SU-DHL-6 (cell line): ENCODE measurements around the gene TPBGL.

Experiments
- H2AFZ ChIP-seq: fragments of 200-600 bp; sonication (generic); 2 replicates; pipeline ENCODE4 v1.6.1; 2014; ENCODE audit warnings: low read depth, mild to moderate bottlenecking, moderate library complexity, mixed read lengths, antibody characterized with exemption, low read length; ENCODE audit not compliant: severe bottlenecking
- H3F3A ChIP-seq: fragments of 200-600 bp; shearing (Covaris generic); 2 replicates; pipeline ENCODE4 v1.6.0; 2016; ENCODE audit warnings: antibody characterized with exemption, mild to moderate bottlenecking; ENCODE audit not compliant: insufficient read depth
- H3K27ac ChIP-seq: fragments of 200-600 bp; sonication (generic); 2 replicates; pipeline ENCODE4 v1.5.1; 2016; ENCODE audit warnings: low read depth, mild to moderate bottlenecking, low read length, moderate library complexity, mixed read lengths
- H3K27me3 ChIP-seq: fragments of 200-600 bp; sonication (generic), shearing (Covaris generic); 2 replicates; pipeline ENCODE4 v1.6.0; 2014; ENCODE audit warnings: mild to moderate bottlenecking, low read length
- H3K36me3 ChIP-seq: fragments of 200-600 bp; sonication (generic); 2 replicates; pipeline ENCODE4 v1.6.1; 2014; ENCODE audit warnings: mild to moderate bottlenecking, low read length, mixed read lengths
- H3K4me2 ChIP-seq: fragments of 300-600, 200-600 bp; shearing (Covaris generic), sonication (generic); 2 replicates; pipeline ENCODE4 v1.6.0; 2014; ENCODE audit warnings: low read length, low read depth, mild to moderate bottlenecking; ENCODE audit not compliant: poor library complexity, severe bottlenecking
- H3K4me3 ChIP-seq: fragments of 200-600 bp; sonication (generic); 2 replicates; pipeline ENCODE4 v1.5.1; 2014; ENCODE audit warnings: antibody characterized with exemption, low read length, mild to moderate bottlenecking, mixed read lengths; ENCODE audit not compliant: insufficient read depth, poor library complexity, severe bottlenecking
- H3K79me2 ChIP-seq: fragments of 200-600 bp; sonication (generic); 2 replicates; pipeline ENCODE4 v1.6.1; 2014; ENCODE audit warnings: mild to moderate bottlenecking, low read length, moderate library complexity; ENCODE audit not compliant: insufficient read depth
- H3K9ac ChIP-seq: fragments of 200-600 bp; sonication (generic); 2 replicates; pipeline ENCODE4 v1.7.0; 2014; ENCODE audit warnings: mild to moderate bottlenecking, low read length
- H3K9me2 ChIP-seq: fragments of 200-600 bp; sonication (generic); replicated peaks from 2 replicates; pipeline ENCODE4 v1.6.1; 2014; ENCODE audit warnings: low read length; ENCODE audit not compliant: insufficient read depth
- H3K9me3 ChIP-seq: fragments of 200-600 bp; sonication (generic); 2 replicates; pipeline ENCODE4 v1.6.1; 2014; ENCODE audit warnings: low read length, mixed read lengths; ENCODE audit not compliant: insufficient read depth
- H4K20me1 ChIP-seq: fragments of 200-600 bp; sonication (generic); 2 replicates; pipeline ENCODE4 v1.6.1; 2014; ENCODE audit warnings: low read depth, mild to moderate bottlenecking, antibody characterized with exemption, low read length, moderate library complexity, mixed read lengths
- CTCF ChIP-seq: fragments of 200-600 bp; sonication (generic); IDR thresholded peaks from one replicate; pipeline ENCODE4 v1.5.1; 2017; ENCODE audit warnings: antibody characterized with exemption, mild to moderate bottlenecking, low read length, moderate library complexity; ENCODE audit not compliant: insufficient read depth, poor library complexity, severe bottlenecking
- EZH2phosphoT487 ChIP-seq: fragments of 200-600 bp; sonication (generic), shearing (Covaris generic); conservative IDR thresholded peaks from 2 replicates; pipeline ENCODE4 v1.6.1; 2018; ENCODE audit warnings: mild to moderate bottlenecking, antibody characterized with exemption, low read length, moderate library complexity, mixed read lengths

The TPBGL gene

GRCh38 chr11:75264356-75264755 lies 23.8 kb downstream of the TPBGL start:
- Histone ChIP-seq H3K4me2 (no peak overlapping the region), H3K9ac (no peak overlapping the region), H3K36me3 (no peaks in the 10 kb centered on the region), H3K4me3 (no peak overlapping the region), H3K79me2 (no peaks in the 10 kb centered on the region), H4K20me1 (no peaks in the 10 kb centered on the region), H3K9me3 (no peaks in the 10 kb centered on the region), H3F3A (no peaks in the 10 kb centered on the region), H3K9me2 (no peaks in the 10 kb centered on the region), H3K27ac (no peak overlapping the region), H3K27me3 (no peaks in the 10 kb centered on the region), H2AFZ (no peak overlapping the region)
- no peak for TF ChIP-seq EZH2phosphoT487
- TF ChIP-seq CTCF, result no peak

GRCh38 chr11:75264971-75265370 lies 24.4 kb downstream of the TPBGL start:
- Histone ChIP-seq H3K27ac (no peak overlapping the region), H3F3A (no peaks in the 10 kb centered on the region), H3K4me3 (no peak overlapping the region), H3K27me3 (no peaks in the 10 kb centered on the region), H3K9me2 (no peaks in the 10 kb centered on the region), H3K9ac (no peak overlapping the region), H3K79me2 (no peaks in the 10 kb centered on the region), H3K36me3 (no peaks in the 10 kb centered on the region), H4K20me1 (no peaks in the 10 kb centered on the region), H3K4me2 (no peak overlapping the region), H2AFZ (no peak overlapping the region), H3K9me3 (no peaks in the 10 kb centered on the region)
- TF ChIP-seq CTCF (no peak), EZH2phosphoT487 (no peak)

- Histone ChIP-seq H3K9me3 (no peaks in the 10 kb centered on the region), H3K79me2 (no peaks in the 10 kb centered on the region), H3K27ac (no peak overlapping the region), H2AFZ (no peak overlapping the region), H3K9ac (no peak overlapping the region), H4K20me1 (no peaks in the 10 kb centered on the region), H3K4me2 (no peak overlapping the region), H3F3A (no peaks in the 10 kb centered on the region), H3K4me3 (no peak overlapping the region), H3K36me3 (no peaks in the 10 kb centered on the region), H3K9me2 (no peaks in the 10 kb centered on the region), H3K27me3 (no peaks in the 10 kb centered on the region)
- TF ChIP-seq EZH2phosphoT487, result no peak
- no peak for TF ChIP-seq CTCF
Measured at GRCh38 chr11:75265851-75266531, 25.4 kb downstream of the TPBGL start.
